Body of pancreas (tissue), 4 donors: ENCODE measurements around the gene THBS1.

Experiments used
- CTCF ChIP-seq, 7 experiments: fragments of 450-650 bp in 4 of 7; fragments of 200-600 bp in 3 of 7; sonication (generic) in 3 of 7; IDR thresholded peaks; one replicate each; pipeline ENCODE4 v1.5.1; 2016 to 2019; ENCODE audit warnings: antibody characterized with exemption in 7 of 7
- POLR2A ChIP-seq, 3 donors: fragments of 450-650 bp; IDR thresholded peaks; one replicate each; pipeline ENCODE4 v1.6.1; 2016; ENCODE audit warnings: antibody characterized with exemption in 3 of 3, mild to moderate bottlenecking in 2 of 3

- TF ChIP-seq CTCF (IDR thresholded peaks at IDR 0.05) (no peak), POLR2A (IDR thresholded peaks at IDR 0.05) (no peak)
Observed at GRCh38 chr15:39555885-39556284, 25.0 kb upstream of the THBS1 start.
